Activated effector memory CD4-positive, alpha-beta T cell treated with Interleukin-2 at 50 U/mL for 16 hours (primary cell): Measurements from ENCODE around the gene PKN2.
"Not testable (repeated sequence)": the region's sequence is repeated elsewhere in the genome, so short reads cannot be mapped to it uniquely, and the experiment has no call there.

Source experiments
- DNase-seq: peaks from one replicate; pipeline ENCODE4 v3.0.0-alpha.2; 2020

PKN2 gene

DNA sequence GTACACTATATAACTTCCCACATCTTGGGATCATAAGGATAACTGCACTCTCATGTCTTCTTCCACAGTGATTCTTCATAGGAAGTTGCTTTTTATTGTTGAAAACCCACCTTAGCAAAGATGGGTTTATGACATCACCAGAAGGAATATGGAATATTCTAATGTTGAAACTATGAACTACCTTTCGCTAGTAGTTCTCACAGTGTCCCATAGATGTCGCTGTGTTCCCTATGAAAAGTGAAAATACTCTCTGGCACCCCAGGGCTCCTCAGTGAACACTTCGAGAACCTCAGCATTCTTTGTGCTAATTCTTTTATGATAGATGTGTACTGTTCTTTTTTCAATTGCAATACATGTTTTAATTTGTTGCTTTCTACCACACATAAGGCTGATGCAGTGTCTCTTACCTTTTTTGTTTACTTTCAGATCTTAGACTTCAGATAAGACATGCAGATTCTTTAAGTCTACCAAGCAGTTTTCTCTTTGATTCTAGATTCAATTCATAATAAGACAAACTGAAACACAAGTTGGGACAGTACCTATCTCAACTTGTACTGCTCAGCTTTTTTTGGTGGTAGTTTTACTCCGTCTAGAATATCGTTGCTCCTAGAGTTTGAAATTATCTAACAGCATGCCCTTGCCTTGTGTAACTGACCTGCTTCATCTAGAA lies 116.4 kb downstream of the PKN2 start:
- DNase-seq: no peak

DNA sequence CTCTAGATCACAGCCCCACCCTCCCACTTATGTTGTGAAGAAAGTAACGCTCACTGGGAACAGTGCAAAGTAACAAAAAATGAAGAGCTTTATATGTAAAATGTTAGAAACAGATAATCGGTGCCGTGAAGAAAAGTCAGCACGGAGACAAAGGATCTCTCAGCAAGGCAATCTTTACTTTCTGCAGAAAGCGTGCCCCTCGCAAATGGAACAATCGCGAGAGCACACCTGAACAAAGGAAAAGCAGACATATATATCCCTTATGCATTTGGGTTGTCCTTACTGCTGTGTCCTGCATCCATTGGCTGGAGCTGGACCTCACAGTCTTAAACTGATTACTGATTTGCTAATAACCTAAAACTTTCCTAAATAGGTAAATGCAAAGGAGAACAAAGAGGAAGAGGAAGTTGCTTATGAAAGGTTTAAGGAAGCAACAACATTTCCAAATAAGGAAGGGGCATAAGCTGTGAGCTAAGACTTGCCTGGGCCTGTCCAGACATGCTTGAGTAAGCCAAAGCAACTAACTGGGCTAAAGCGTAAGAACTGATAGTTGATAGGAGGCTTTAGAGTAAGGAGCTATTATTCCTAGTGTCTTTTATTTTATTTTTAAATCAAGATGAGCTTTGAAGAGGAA lies 117.6 kb downstream of the PKN2 start:
- DNase-seq: no peak

DNA sequence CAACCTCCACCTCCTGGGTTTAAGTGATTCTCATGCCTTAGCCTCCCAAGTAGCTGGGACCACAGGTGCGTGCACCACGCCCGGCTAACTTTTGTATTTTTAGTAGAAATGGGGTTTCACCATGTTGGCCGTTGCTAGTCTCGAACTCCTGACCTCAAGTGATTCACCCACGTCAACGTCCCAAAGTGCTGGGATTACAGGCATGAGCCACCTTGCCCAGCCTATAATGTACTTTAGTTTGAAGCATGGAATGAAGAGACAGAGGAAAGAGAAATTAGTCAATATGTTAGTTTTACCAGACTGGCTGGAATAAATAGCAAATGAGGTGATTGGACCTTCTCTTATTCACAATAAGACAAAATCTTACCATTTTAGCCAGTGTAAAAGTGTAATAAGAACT lies 118.3 kb downstream of the PKN2 start:
- no peak for DNase-seq

DNA sequence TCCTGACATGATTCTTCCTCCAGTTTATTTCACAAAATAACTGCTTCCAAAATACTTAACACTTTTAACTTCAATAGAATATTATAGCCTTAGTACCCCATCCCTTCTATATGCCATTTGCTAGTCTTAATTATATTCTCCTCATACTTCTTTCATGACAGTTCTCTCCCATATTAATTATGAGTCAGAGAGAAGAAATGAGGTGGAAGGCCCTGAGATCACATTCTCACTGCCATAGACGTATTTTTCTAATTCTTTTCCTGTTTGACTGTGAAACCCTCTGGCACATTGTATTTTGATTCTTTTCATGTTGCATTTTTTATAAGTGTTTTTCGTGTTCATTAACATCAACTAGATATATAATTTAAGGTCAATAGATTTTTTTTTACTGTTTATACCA lies 118.9 kb downstream of the PKN2 start:
- no peak for DNase-seq

DNA sequence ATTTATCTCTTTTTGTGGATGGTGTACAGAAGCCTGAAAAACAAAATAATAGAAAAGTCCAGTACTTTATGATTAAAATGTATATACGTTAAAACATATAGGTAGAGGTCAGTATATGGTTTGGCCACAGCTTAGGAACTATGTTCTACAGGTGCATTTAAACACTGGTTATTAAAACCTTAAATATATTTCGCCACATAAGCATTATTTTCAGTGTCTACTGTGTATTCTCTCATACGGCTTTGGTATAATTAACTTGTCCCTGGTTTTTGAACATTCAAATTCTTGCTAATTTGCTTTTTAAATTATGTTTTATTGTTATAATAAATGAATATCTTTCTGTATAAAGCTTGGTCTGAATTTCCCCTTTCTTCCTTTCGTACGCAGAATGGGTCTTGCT lies 119.4 kb downstream of the PKN2 start:
- no peak for DNase-seq

DNA sequence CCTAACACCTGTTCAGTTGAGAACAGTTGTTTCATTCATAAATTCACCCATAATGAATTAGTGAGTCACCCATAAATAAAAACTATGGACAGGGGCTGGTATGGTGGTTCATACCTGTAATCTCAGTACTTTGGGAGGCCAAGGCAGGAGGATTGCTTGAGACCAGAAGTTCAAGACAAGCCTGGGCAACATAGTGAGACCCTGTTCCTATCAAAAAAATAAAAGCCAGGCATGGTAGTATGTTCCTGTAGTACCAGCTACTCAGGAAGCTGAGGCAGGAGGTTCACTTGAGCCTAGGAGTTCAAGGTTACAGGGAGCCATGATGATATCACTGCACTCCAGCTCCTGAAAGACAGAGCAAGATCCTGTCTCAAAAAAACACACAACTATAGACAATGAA lies 128.3 kb downstream of the PKN2 start:
- no peak for DNase-seq

DNA sequence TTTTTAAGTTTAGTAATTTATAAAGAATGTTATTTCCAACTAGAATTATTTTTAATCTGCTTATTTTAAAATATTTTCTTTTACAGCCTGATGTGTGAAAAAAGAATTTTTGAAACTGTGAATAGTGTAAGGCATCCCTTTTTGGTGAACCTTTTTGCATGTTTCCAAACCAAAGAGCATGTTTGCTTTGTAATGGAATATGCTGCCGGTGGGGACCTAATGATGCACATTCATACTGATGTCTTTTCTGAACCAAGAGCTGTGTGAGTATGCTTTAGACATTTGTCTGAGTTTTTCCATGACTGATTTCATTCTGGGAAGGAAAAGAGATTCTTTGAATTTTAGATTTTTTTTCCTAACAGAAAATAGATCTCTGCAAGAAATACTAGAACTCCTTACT lies 129.4 kb downstream of the PKN2 start:
- DNase-seq: no peak

DNA sequence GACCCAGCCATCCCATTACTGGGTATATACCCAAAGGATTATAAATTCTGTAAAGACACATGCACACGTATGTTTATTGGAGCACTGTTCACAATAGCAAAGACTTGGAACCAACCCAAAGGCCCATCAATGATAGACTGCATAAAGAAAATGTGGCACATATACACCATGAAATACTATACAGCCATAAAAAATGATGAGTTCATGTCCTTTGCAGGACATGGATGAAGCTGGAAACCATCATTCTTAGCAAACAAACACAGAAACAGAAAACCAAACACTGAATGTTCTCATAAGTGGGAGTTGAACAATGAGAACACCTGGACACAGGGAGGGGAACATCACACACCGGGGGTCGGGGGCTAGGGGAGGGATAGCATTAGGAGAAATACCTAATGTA lies 135.6 kb downstream of the PKN2 start:
- DNase-seq: not testable (repeated sequence)

DNA sequence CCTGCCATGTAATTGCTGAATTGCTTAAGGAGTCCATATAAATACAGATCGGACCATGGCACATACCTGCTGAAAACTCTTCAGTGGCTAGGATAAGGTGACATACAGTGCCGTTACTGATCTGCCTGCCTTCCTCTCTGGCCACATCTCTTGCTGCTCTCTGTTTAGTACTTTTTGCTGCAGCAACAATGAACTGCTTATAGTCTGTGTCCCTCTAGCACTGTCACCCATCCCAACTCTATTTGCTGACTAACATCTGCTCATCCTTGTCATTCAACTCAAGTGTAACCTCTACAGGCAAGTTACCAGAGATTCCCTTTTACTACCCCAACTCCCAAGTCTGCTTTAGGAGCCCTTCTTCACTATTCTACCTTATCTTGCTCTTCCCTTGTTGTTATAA lies 141.6 kb downstream of the PKN2 start:
- no peak for DNase-seq

DNA sequence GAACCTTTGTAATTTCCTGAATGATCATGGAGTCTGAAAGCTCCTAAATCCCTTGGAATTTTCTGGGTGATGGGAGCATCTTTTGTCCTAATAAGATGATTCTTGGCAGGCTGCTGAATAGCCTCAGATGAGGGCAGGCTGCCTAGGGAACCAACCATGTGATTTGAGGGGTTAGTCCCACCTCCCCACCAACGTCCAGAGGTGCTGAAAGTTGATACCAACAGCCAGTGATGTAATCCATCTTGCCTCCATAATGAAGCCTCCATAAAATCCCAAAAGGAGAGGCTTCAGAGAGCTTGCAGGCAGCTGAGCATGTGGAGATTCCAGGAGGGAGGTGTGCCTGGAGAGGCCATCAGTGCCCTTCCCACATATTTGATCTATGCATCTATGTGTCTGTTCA lies 163.6 kb downstream of the PKN2 start:
- DNase-seq: no peak

DNA sequence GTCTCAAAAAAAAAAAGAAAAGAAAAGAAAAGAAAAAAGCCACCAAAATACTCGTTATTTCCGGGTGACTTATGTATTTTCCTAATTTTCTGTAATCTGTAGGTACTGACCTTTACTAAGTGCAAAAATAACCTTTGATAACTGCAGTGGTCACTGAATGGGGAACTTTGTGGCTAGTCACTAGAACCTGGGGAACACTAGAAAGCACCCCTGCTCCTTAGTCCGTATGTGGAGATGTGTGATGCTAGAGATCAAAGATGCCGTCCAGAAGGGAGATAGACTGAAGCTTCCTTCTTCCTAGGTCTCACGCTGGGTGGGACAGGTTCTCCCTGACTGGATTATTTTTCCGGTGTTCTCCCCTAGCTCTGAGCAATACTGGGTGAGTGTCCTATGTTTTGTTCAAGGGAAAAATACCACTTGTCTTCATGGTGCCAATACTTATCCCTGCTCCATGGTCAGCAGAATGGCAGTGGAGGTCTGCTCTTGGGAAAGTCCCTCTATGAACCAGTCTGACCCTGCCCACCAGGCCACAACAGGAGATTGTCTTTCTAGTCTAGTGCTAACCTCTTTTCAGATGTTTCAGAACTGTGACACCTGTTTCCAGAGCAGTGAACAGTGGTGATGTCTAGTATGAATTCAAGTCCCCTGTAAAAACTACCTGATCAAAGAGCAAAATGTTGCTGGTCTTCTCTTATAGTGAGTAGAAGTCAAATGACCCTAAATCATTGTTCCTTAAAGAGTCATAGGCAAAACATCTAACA lies 167.4 kb downstream of the PKN2 start:
- DNase-seq: no peak

DNA sequence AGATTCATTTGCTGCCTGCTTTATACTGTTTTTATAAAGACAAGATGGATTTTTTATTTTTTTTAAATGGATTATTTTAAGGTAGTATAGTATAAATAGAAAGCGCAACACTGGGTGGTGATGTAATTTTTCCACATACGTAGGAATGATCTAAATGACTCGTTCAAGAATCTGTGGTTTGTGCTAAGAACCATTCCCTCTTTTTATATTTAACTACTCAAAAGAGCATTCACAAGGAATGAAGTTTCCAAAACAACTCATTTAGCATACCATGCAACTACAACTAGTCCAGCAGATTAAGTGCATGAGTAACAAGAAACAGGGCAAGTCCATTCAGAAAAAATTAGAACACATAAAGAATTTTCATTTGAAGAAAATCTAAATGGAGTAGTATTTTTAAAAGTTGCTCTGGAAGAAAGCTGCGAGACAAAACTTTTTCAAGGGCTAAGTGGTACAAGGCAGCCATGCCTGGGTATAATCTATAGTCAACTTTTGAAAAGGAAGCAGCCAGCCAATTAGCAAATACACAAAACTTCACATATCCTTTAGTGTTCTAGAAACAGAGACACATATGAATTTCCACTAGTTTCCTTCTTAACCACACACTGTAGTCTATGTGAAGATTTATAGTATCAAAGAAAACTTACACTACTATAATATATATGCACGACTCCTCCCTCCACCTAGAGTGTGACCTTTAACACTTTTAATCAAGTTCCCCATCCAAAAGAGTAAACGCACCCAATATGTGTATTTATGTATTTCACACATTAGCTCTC lies 183.9 kb downstream of the PKN2 start:
- DNase-seq: no peak

DNA sequence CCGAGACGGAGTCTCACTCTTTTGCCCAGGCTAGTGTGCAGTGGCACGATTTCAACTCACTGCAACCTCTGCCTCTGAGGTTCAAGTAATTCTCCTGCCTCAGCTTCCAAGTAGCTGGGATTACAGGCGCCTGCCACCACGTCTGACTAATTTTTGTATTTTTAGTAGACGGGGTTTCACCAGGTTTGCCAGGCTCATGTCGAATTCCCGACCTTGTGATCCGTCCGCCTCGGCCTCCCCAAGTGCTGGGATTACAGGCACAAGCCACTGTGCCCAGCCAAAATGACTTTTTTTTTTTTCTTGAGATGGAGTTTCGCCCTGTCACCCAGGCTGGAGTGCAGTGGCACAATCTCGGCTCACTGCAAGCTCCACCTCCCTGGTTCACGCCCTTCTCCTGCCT lies 185.6 kb downstream of the PKN2 start:
- not testable (repeated sequence) for DNase-seq

DNA sequence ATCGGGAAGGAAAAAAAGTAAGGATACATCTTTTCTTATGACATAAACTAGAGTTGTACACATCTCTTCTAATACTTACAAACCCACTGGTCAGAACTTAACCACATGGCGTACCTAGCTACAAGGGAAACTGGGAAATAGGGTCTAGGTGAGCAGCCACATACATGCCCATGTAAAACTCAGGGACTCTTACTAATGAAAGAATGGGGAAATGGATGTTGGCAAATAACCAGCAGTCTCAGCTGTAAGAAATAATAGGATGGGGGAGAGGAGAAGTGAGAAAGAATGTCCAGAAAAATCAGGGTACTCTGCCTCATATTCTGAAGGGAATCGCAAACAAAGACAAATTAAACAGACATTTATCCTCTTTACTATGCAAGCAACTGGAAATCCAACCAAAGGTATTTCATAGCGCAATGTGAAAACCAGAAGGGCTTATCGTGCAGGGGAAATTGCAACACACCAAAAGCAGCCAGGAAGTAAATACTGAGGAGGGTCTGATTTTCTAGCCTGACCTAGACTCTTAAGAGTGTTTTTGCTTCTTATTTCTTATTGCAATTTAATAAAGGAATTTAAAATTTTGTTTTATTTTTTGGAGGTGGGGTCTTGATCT lies 189.8 kb downstream of the PKN2 start:
- no peak for DNase-seq

DNA sequence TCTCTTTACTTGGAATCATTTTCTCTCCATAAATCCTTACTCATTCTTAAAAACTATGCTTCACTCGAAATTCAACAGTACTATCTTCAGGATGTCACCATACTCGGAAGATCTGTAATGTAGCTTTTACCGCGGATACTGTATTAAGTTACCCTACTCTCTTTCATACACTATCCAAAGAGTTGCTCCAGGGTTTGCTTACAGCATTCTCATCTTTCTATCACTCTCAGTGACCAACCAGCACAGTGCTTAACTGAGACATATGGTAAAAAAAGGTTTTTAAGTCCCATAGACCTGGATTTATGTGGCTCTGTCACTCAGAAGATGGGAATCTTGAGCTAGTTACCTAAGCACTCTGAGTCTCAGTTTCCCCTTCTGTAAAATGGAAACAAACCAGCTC lies 191.5 kb downstream of the PKN2 start:
- DNase-seq: no peak

DNA sequence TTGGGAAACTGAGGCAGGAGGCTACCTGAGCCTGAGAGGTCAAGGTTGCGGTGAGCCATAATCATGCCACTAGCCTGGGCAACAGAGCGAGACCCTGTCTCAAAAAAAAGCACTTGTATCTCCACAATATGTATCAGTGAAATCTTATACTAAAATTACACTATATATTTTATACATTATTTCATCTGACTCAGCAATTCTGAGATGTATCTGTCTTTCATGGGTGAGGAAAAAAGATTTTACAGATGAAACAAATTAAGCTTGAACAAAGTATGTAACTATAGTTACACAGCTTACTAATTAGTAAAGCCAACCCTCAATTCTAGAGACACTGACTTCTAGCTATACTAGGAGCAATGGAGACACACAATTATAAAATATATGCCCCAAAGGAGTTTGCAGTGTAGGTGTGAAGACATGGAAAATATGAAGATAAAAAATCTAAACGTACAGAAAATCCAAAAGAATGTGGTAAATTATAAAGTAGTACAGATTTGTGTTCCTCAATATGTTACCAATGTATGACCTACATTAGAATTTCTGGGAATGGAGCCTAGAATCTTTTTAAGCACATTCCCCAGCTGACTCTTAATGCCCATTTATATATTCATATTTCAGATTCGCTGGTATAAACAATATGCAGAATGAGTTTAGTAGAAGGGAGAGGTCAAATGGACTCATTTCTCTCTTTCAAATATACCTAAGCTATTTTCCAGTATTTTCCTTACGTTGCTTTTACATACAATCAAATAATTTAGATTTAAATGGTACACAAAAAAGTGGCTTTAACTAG lies 192.7 kb downstream of the PKN2 start:
- DNase-seq: no peak

DNA sequence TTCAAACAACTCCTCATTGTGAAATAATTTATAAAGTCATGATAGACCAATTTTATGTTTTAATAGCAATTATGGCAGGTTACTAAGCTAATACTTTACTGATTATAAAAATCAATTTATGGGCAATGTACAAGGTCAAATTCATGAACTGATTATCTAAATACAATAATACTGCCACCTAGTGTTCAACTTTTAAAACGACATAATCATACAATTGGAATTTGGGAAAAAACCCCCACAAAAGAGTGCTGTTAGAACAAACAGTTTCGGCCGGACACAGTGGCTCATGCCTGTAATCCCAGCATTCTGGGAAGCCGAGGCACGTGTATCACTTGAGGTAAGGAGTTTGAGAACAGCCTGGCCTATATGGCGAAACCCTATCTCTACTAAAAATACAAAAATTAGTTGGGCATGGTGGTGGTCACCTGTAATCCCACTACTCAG lies 193.3 kb downstream of the PKN2 start:
- no peak for DNase-seq

DNA sequence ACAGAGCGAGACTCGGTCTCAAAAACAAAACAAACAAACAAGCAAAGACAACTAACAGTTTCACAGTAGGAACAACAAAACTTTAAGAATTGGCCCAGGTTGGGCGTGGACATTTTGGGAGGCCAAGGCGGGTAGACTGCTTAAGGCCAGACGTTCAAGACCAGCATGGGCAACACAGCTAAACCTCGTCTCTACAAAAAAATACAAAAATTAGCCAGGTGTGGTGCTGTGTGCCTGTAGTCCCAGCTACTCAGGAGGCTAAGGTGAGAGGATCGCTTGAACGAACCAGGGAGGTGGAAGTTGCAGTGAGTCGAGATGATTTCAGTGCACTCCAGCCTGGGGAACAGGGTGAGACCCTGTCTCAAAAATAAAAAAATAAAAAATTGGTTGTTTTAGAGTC lies 193.8 kb downstream of the PKN2 start:
- no peak for DNase-seq

DNA sequence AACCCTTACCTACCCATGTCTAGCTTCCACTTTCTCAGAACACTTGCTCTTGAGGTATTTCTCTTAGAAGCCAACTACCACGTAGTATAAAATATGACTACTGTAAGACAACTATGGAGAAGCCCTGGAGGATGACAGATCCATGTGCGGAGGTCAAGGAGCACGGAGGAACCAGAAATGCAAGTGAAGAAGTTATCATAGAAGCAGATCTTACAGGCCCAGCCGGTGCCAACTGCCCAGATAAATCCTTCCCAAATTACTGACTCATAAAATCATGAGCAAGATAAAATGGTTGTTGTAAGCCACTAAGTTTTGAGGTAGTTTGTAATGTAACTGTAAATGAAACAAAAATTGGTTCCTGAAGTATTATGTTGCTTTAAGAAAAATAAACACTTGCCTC lies 194.7 kb downstream of the PKN2 start:
- no peak for DNase-seq

DNA sequence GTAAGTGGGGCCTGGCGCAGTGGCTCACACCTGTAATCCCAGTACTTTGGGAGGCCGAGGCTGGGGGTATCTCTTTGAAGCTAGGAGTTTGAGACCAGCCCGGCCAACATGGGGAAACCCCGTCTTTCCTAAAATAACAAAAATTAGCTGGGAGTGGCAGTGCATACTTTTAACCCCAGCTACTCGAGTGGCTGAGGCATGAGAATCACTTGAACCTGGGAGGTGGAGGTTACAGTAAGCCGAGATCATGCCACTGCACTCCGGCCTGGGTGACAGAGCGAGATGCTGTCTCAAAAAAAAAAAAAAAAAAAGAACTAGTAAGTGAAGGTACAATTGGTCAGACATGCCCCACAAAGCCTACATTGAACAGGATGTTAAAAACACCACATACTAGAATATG lies 196.6 kb downstream of the PKN2 start:
- DNase-seq: not testable (repeated sequence)

DNA sequence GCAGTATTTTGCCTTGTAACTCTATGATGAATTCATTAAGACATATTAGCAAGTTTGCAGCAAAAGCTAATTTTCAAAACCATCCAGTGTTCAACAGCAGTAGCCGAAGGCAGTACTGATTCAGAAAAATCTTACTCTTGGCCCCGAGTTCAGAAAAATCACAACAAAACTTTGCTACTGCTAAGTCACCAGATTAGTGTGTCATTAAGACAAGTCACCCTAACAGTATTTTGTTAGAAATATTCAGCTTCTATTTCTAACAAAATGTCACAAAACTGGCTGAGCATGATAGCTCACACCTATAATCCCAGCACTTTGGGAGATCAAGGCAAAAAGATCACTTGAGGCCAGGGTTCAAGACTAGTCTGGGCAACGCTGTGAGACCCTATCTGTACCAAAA lies 199.1 kb downstream of the PKN2 start:
- no peak for DNase-seq
